Tibial nerve (tissue), 4 donors: Measurements from ENCODE around the gene CENPP.
A peak's percentile ranks its signal among the peaks of the same experiment; 100 is the strongest.

Experiments
- EP300 ChIP-seq, 2 donors: sonication (generic); formaldehyde crosslinking; IDR thresholded peaks; one replicate each; pipeline ENCODE4 v1.6.1; 2017; ENCODE audit warnings: antibody characterized with exemption in 2 of 2, mild to moderate bottlenecking in 1 of 2
- POLR2A ChIP-seq, 2 donors: fragments of 450-650 bp; IDR thresholded peaks; one replicate each; pipeline ENCODE4 v1.6.1; 2017; ENCODE audit warnings: antibody characterized with exemption in 2 of 2, mild to moderate bottlenecking in 2 of 2, moderate library complexity in 2 of 2
- TF ChIP-seq, protein P1 (sequence below), 5 experiments: fragments of 200-600 bp in 3 of 5; fragments of 450-650 bp in 2 of 5; sonication (generic) in 3 of 5; IDR thresholded peaks; one replicate each; pipeline ENCODE4 v1.5.1; 2016 to 2019; ENCODE audit warnings: antibody characterized with exemption in 5 of 5, mild to moderate bottlenecking in 3 of 5, moderate library complexity in 2 of 5

DNA sequence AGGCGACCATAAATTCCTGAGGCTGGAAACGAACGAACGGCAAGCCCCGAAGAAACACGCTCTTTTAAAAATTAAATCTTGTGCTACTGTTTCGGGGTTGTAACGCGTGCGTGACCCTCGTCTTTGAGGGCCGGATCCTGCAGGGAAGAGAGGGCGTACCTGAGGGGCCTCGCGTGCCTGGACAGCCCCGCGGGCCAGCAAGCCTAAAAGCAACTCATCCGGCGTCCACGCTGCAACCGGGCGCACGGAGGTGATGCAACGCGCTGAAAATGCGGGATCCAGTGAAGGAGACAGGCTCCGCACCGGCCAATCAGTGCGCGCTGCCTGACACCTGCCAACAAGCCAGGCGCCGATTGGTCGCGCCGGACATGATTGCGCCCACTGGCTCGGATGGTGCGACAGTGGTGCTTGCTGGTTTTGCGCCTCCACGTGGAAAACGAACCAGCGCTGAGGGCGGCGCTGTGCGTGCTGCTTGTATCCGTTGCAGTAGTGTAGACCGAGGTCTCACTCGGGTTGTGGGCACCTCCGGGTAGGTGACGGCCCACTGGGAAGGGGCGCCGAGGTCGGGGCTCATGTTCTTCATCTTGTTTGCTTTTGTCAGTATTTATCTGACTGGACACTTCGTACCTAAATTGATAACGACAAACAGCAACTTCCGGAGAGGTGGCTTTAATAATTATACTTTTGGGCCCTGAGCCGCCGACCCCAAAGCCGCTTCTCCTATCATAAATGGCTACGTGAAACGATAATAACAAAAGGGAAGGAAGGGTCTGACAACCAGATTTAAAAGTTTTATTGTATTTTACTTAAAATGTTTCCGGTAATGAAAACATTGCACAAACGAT, 32.1 kb upstream of the CENPP start, which contains the start of gene IARS1:
- TF ChIP-seq, protein P1, sequence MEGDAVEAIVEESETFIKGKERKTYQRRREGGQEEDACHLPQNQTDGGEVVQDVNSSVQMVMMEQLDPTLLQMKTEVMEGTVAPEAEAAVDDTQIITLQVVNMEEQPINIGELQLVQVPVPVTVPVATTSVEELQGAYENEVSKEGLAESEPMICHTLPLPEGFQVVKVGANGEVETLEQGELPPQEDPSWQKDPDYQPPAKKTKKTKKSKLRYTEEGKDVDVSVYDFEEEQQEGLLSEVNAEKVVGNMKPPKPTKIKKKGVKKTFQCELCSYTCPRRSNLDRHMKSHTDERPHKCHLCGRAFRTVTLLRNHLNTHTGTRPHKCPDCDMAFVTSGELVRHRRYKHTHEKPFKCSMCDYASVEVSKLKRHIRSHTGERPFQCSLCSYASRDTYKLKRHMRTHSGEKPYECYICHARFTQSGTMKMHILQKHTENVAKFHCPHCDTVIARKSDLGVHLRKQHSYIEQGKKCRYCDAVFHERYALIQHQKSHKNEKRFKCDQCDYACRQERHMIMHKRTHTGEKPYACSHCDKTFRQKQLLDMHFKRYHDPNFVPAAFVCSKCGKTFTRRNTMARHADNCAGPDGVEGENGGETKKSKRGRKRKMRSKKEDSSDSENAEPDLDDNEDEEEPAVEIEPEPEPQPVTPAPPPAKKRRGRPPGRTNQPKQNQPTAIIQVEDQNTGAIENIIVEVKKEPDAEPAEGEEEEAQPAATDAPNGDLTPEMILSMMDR (IDR thresholded peaks at IDR 0.05): peak in 1 of 5 experiments; percentile 73
- TF ChIP-seq POLR2A (IDR thresholded peaks at IDR 0.05) (peak; percentile 26 to 54), EP300 (IDR thresholded peaks at IDR 0.05) (peak; percentile 18 to 92)
